HAP-1 (cell line): Measurements from ENCODE around the gene TNXB.

Experiments
- DNase-seq, 2 experiments: peaks; one replicate each; pipeline ENCODE4 v3.0.0-alpha.2; 2016 to 2020; ENCODE audit warnings: low spot score in 2 of 2
- H3K27me3 ChIP-seq: fragments of 250-450 bp; sonication (Bioruptor Pico); 2 replicates; pipeline ENCODE4 v1.5.1; 2020; ENCODE audit warnings: low read depth, mild to moderate bottlenecking, moderate library complexity
- H3K36me3 ChIP-seq: fragments of 250-450 bp; sonication (Bioruptor Pico); replicated peaks from 2 replicates; pipeline ENCODE4 v1.5.1; 2020; ENCODE audit warnings: mild to moderate bottlenecking
- H3K4me1 ChIP-seq: fragments of 250-450 bp; sonication (Bioruptor Pico); 2 replicates; pipeline ENCODE4 v1.5.1; 2020; ENCODE audit warnings: mild to moderate bottlenecking
- H3K4me3 ChIP-seq: fragments of 250-450 bp; sonication (Bioruptor Pico); 2 replicates; pipeline ENCODE4 v1.5.1; 2020; ENCODE audit warnings: mild to moderate bottlenecking, moderate library complexity
- H3K9me3 ChIP-seq: fragments of 250-450 bp; sonication (Bioruptor Pico); 2 replicates; pipeline ENCODE4 v1.5.1; 2020; ENCODE audit warnings: mild to moderate bottlenecking, moderate library complexity
- in situ Hi-C: fragments of 300-500 bp; cut with MboI; formaldehyde crosslinking; loops from 3 replicates; pipeline ENCODE4 v1.14.3; 2020; ENCODE audit warnings: low sequenced_read_pairs, inconsistent platforms, mixed read lengths

The TNXB gene

DNA sequence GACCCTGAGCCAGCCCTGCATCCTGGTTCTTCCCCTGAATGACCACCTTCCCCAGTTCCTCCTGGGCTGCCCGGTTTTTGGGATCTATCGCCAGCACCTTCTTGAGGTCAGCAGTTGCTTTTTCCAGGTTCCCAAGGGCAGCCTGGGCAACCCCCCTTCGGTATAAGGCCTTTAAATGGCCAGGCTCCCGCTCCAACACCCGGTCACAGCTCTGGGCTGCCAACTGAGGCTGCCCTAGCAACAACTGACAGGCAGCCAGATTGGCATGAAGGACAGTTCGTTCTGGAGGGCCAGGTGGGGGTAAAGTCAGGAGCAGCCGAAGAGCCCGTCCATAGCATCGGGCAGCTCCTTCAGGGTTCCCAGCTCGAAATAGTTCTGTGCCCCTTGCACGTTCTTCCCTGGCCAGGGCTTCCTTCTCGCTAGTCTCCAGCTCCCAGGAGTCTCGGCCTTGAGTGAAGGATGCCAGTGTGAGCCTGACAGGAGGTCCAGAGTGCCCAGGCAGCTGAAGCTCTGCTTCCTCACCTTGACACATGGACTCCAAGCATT lies 19.7 kb upstream of the TNXB start:
- DNase-seq: no peak
- H3K27me3 ChIP-seq: no peaks in the 10 kb centered on the region
- no peaks in the 10 kb centered on the region for H3K9me3 ChIP-seq
- in situ Hi-C loops: no loop called here
- H3K36me3 ChIP-seq: peaks cover 16% of the 10 kb centered on the region
- peak overlapping the region; percentile 98; the same call in 1 of the 2 replicates for H3K4me3 ChIP-seq
- H3K4me1 ChIP-seq: peaks cover 17% of the 10 kb centered on the region

DNA sequence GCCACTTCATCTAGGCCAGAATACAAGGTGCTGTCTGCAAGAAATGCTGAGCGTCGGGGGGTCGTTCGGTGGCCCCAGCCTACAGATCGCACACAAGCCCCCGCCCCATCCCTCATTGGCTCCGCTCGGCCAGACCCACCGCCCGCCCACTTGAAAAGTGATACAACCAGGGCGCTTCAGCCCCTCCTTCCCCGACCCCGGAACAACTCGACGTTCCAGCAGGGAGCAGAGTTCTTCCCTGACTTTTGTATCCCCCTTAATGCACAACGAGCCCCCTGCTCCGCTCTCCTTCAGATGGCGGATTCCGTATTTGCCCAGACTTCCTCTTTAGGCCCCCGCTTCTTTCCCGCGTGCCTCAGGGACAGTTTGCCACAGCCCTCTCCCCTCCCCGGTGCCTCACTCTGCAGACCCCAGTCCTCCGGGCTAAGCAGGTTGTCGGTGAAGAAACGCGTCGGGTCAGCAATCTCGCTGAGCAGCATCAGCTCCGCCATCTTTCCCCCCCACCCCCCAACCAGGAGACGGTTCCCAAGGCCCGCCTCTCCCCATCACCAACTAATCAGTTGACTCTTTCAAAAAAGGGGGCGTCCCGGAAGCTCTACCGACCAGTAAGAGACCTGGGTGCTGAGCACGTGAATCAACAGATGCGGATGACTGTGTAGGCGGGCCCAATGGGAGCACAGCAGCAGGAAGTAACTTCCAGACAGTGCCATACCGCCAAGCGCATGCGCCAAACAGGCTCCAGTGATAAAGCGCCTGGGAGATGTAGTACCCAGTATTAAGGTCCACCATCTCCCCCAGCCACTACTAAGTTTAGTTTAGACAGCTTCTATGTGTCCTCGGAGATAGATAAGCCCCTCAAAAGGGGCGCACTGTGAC lies 18.8 kb upstream of the TNXB start, which contains the start of gene ATF6B:
Gene ATF6B (minus strand): TSS at position 530 of the 876 bp plus-strand sequence. CDS start 39 bp downstream, at position 491.
- DNase-seq: peak; percentile 98
- H3K4me1 ChIP-seq: peaks cover 17% of the 10 kb centered on the region
- in situ Hi-C loops: no loop called here
- no peaks in the 10 kb centered on the region for H3K27me3 ChIP-seq
- H3K36me3 ChIP-seq: peaks cover 17% of the 10 kb centered on the region
- H3K4me3 ChIP-seq: peak within 1 kb of the TSS; percentile 98
- H3K9me3 ChIP-seq: no peaks in the 10 kb centered on the region

DNA sequence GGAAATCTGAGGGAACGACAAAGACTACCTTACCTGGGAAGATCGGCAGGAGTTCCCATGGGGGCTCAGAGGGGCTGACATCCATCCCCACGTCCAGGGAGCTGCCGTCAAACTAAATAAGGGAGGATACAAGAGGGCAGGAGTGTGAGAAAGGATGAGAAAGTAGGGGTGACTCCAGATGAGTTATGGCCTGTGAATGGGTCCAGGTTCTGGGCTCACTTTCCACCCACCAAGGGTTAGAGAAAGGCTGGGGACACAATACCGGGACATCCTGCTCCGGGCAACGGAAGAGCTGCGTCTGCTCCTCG lies 18.2 kb upstream of the TNXB start:
- peaks cover 17% of the 10 kb centered on the region for H3K36me3 ChIP-seq
- H3K27me3 ChIP-seq: no peaks in the 10 kb centered on the region
- H3K9me3 ChIP-seq: no peaks in the 10 kb centered on the region
- H3K4me3 ChIP-seq: peak overlapping the region; percentile 98
- in situ Hi-C loops: no loop called here
- DNase-seq: no peak
- H3K4me1 ChIP-seq: peaks cover 17% of the 10 kb centered on the region

DNA sequence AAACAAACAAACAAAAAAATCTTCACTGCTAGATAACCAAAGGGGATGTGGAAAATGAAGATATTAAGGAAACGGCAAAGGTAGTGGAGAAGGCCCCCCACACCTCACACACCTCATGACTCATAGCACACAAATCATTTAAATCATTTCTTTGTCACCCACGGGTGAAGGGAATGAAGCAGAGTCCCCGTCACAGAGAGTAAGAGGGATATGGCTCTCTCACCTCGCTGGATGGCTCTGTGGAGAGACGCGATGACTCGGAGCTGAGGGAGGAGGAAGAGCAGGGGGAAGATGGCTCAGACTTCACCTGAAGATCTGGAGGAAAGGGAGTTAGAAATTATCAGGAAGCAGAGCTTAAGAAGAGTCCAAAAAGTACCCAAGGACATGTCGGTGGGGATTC lies 17.7 kb upstream of the TNXB start:
- in situ Hi-C loops: no loop called here

DNA sequence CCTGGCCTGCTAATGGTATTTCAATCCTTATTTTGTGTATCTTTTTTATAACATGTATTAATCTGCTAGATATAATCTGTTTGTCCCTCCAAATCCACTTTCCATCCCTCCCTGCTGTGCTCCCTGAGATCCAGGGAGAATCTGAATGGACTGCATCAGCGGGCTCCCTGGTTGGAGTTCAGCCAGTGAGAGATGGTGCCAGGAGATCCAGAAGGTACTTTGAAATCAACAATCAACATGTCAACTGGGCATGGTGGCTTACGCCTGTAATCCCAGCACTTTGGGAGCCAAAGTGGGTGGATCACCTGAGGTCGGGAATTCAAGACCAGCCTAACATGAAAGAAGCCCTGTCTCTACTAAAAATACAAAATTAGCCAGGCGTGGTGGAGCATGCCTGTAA lies 14.5 kb upstream of the TNXB start:
- H3K27me3 ChIP-seq: no peaks in the 10 kb centered on the region
- H3K4me3 ChIP-seq: no peak overlapping the region
- peaks cover 7% of the 10 kb centered on the region for H3K4me1 ChIP-seq
- no peaks in the 10 kb centered on the region for H3K9me3 ChIP-seq
- peaks cover 38% of the 10 kb centered on the region for H3K36me3 ChIP-seq
- no peak for DNase-seq
- in situ Hi-C loops: no loop called here

More for the DNA sequence above, 17.7 kb upstream of the TNXB start:
- Histone ChIP-seq H3K9me3 (no peaks in the 10 kb centered on the region), H3K4me1 (peaks cover 17% of the 10 kb centered on the region), H3K27me3 (no peaks in the 10 kb centered on the region), H3K4me3 (peak overlapping the region; percentile 98), H3K36me3 (peaks cover 20% of the 10 kb centered on the region)
- no peak for DNase-seq

DNA sequence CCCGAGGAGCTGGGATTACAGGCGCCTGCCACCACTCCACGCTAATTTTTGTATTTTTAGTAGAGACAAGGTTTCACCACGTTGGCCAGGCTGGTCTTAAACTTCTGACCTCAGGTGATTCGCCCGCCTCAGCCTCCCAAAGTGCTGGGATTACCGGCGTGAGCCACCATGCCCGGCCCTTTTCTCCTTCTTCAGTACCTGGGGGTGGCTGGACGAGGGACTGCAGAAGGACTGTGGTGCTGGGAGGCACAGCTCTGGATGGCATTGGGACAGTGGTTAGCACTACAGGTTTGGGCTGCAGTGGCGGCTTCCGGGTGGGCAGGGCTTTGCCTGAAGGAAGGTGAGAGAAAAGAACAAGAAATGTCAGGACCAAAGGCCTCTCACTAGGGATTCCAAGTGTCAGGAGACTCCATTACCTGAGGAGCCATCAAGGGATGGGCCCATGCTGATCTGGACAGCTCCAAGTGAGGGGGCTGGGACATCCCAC lies 11.5 kb upstream of the TNXB start:
- no peak overlapping the region for H3K4me3 ChIP-seq
- no peak for DNase-seq
- no peaks in the 10 kb centered on the region for H3K4me1 ChIP-seq
- H3K27me3 ChIP-seq: no peaks in the 10 kb centered on the region
- in situ Hi-C loops: no loop called here
- no peaks in the 10 kb centered on the region for H3K9me3 ChIP-seq
- H3K36me3 ChIP-seq: peaks cover 55% of the 10 kb centered on the region

DNA sequence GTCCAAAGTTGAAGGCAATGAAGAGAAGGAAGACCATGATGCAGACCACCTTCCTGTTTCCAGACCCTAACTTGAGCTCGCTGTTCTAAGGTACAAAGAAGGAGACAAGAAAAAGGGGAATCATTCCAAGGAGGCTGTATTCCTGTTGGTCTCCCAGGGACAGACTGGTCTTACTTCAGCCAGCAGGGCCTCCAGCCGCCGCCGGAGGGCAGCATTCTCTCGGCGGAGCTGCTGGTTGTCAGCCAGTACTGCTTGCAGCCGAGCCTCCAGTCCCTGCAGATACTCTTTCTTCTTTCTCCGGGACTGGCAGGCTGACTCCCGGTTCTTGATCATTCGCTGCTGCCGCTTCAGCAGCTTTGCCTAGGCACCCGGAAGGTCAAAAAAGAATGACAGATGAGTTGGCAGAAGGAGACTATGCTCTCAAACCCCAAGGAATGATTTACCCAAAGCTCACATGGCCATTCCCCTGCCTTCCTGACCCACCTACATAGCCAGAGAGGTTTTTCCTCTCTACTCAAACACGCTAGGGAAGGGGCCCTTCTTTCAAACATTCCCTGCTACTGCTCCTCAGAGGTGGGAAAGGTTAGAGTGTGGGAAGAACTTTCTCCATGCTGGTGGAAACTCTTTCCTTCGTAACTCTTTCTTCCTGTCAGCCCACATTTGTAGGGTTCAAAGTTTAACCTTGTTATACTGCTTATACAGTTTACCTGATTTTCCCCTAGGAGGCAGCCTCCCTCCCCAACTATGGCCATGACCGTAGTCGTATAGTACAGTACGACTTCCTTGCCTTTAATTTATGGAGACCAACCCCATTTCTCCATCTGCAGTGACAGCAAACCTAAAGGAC lies 9.9 kb upstream of the TNXB start:
- no peaks in the 10 kb centered on the region for H3K4me1 ChIP-seq
- H3K27me3 ChIP-seq: no peaks in the 10 kb centered on the region
- in situ Hi-C loops: no loop called here
- H3K4me3 ChIP-seq: no peak overlapping the region
- peaks cover 48% of the 10 kb centered on the region for H3K36me3 ChIP-seq
- DNase-seq: peak; percentile 70 to 85
- no peaks in the 10 kb centered on the region for H3K9me3 ChIP-seq

DNA sequence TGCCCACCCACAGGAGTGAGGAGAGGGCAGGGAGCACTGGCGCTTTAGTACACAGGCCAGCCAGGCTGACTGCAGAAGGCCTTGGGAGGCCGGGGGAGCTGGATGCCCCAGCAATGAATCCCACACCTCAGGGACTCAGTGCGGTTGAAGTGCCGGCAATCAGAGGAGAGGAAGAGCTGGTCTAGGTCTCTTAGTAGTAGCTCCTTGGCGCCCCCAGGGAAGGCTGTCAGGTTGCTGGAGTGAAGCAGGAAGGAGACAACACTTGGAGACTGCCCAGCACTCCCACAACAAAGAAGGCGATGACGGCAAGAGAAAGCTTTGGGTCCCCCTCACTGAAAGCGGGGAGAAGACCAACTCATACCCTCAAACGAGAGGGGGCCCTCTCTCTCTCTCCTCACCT lies 8.3 kb upstream of the TNXB start:
- in situ Hi-C loops: no loop called here
- Histone ChIP-seq H3K9me3 (no peaks in the 10 kb centered on the region), H3K27me3 (no peaks in the 10 kb centered on the region), H3K4me3 (no peak overlapping the region), H3K36me3 (peaks cover 46% of the 10 kb centered on the region), H3K4me1 (no peaks in the 10 kb centered on the region)
- DNase-seq: no peak

DNA sequence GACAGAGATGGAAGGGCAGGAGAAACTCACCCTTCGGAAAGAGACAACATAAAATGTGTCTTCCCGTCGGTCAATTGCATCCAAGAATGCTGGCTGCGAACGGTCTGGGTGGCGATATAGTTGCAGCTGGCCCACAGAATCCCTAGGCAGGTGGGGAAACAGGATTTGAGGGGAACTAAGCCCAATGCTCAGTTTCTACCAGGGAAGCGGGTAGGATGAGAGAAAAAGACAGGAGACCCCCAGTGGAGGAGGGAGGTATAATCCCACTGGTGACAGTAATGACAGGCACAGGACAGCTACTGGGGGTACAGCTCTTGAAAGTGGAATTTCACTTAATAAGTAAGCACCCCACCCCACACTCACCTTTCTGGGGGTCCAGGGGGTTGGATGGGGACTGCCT lies 7.5 kb upstream of the TNXB start:
- H3K27me3 ChIP-seq: no peaks in the 10 kb centered on the region
- H3K4me3 ChIP-seq: no peak overlapping the region
- no peaks in the 10 kb centered on the region for H3K4me1 ChIP-seq
- peaks cover 42% of the 10 kb centered on the region for H3K36me3 ChIP-seq
- H3K9me3 ChIP-seq: no peaks in the 10 kb centered on the region
- in situ Hi-C loops: no loop called here
- DNase-seq: peak in 1 of 2 experiments; percentile 53

DNA sequence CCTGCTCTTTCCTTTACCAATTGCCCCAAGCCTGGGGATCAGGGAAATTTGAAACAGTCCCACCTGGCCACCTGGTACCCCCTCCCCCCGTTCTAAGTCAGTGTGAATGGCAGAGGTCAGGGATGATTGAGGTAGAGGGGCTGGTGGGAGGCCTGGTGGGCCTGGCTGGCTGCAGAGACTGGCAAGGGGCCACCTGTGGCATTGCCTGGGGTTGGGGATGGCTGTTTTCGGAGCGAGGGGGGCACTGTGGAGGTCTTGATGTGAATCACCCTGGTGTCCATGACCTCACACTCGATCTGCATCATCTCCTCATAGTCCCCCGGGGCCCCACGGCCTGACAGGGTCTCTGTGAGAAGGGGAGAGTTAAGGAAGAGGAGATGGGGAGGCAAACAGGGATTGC lies 6.5 kb upstream of the TNXB start:
- Histone ChIP-seq H3K4me1 (no peaks in the 10 kb centered on the region), H3K36me3 (peaks cover 31% of the 10 kb centered on the region), H3K27me3 (no peaks in the 10 kb centered on the region), H3K9me3 (no peaks in the 10 kb centered on the region), H3K4me3 (no peak overlapping the region)
- DNase-seq: no peak
- in situ Hi-C loops: no loop called here

DNA sequence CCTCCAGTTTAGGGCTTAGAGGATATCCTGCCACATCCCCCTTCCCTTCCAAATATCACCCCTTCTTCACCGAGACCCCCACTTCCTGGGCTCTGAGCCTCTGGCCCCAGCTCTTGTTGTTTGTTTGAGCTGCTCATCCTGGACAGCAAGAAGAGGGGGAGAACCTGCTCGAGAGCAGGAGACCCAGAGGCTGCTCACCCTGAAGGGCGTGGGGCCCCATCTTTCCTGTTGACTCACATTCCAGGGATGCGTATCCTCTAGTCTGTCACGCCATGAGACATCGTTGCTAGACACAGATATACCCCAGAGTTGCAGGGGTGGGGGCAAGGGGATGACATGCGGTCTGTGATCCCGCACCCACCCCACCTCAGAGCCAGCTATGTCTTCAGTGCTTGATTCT lies 5.7 kb upstream of the TNXB start:
- Histone ChIP-seq H3K4me1 (no peaks in the 10 kb centered on the region), H3K9me3 (no peaks in the 10 kb centered on the region), H3K36me3 (peaks cover 29% of the 10 kb centered on the region), H3K27me3 (peaks cover 4% of the 10 kb centered on the region; the same call in 1 of the 2 replicates), H3K4me3 (no peak overlapping the region)
- no peak for DNase-seq
- in situ Hi-C loops: no loop called here

DNA sequence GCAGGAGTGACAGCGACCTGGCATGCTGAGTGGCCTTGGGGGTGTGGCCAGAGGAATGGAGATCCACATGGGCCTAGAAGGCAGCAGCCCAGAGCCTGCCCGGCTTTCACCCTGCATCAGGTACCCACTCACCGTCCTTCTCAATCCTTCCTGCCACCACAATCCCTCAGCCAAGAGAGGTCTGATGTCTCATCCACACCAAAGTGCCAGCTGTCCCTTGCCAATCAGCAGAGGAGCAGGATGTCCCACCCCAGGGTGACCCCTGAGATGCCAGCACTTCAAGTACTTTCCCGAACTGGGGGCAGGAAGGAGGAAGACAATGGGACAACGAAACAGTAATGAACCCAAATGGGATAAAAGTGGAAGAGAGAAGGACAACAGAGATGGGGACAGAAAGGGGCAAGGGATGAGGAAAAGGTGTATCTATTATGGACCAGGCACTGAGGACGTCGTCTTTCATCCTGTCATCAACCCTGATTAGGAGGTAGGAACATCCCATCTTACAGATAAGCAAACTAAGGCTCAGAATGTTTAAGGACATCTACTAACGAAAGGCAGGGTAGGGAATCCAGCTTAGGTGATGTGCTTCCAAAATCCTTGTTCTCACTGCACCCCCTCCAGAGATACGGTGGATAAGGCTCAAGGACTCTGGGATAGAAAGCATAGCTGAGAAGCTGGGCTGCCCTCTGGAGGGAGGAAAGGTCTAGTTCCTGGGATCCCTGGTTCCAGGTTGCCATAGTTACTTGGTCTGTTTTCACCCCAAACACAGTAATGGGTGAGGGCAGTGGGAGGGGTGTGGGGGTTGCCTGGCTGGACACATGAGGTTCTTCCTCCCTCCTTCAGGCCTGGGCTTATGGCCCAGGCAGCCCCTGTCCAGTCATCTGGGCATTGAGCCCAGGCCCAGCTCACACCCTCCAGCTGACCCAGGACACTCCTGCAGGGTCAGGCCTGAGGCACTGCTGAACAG lies 4.5 kb upstream of the TNXB start:
- H3K4me1 ChIP-seq: no peaks in the 10 kb centered on the region
- H3K36me3 ChIP-seq: peaks cover 25% of the 10 kb centered on the region
- no peak overlapping the region for H3K4me3 ChIP-seq
- peak in 1 of 2 experiments; percentile 50 for DNase-seq
- in situ Hi-C loops: no loop called here
- no peaks in the 10 kb centered on the region for H3K9me3 ChIP-seq
- H3K27me3 ChIP-seq: peaks cover 10% of the 10 kb centered on the region

DNA sequence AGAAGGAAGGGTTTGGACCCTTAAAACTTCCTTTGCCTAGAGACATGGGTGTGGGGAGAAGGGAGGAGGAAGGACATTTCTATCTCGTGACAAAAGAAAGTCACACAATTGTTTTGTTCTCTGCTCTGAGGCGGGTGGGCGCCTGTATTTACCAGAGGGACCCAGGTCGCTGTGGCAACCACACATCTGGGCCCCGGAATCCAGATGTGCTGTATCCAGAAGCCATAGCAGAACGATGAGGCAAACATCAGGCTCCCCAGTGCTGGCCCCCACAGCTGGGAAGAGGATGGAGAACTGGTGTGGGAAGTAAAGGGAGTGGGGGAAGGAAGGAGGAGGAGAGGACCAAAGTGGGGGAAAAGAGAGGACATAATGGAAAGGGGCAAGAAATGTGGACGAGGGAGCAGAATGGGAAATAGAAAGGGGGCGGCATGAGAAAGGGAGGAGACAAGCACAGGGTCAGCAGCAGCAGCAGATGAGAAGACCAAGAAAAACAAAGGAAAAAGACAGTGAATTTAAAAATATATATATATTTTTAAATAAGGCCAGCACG lies 3.4 kb upstream of the TNXB start:
- no peak for DNase-seq
- no peak overlapping the region for H3K4me3 ChIP-seq
- peaks cover 13% of the 10 kb centered on the region for H3K36me3 ChIP-seq
- peaks cover 22% of the 10 kb centered on the region for H3K27me3 ChIP-seq
- in situ Hi-C loops: no loop called here
- no peaks in the 10 kb centered on the region for H3K4me1 ChIP-seq
- H3K9me3 ChIP-seq: no peaks in the 10 kb centered on the region
